ENCODE results near the gene PRRC2C. TPM values are rescaled to one million over a fixed set of nuclear protein-coding genes. Genes with fewer than 3 reads are reported as not detected.

The PRRC2C gene
- polyA plus RNA-seq, 1 donor from 2014 or later, result 42.4 TPM

GRCh38 chr1:171500803-171501202 is 15.5 kb downstream of the PRRC2C start:
- Histone ChIP-seq H3K9me2 (ENCODE audit: insufficient read depth, low read length) (no peaks in the 10 kb centered on the region), H3F3A (ENCODE audit: insufficient read depth, low read length, poor library complexity, severe bottlenecking) (no peaks in the 10 kb centered on the region), H3K27me3 (ENCODE audit: insufficient read depth, low read depth, low read length) (no peaks in the 10 kb centered on the region), H4K20me1 (ENCODE audit: insufficient read depth) (peaks cover 14% of the 10 kb centered on the region), H3K4me3 (ENCODE audit: low read length) (no peak overlapping the region), H3K9me3 (ENCODE audit: low read length) (no peaks in the 10 kb centered on the region), H3K36me3 (ENCODE audit: insufficient read depth, low read length) (no peaks in the 10 kb centered on the region), H3K4me2 (ENCODE audit: low read length) (no peak overlapping the region), H2AFZ (ENCODE audit: low read depth, low read length) (no peak overlapping the region), H3K27ac (ENCODE audit: low read length) (no peak overlapping the region), H3K79me2 (replicated peaks; ENCODE audit: insufficient read depth, low read length) (peaks cover 98% of the 10 kb centered on the region), H3K9ac (ENCODE audit: low read length) (no peak overlapping the region)
- TF ChIP-seq SMC3 (conservative IDR thresholded peaks at IDR 0.05; ENCODE audit: poor library complexity), result no peak
- no peak for TF ChIP-seq POLR2AphosphoS5 (IDR thresholded peaks at IDR 0.05)
- TF ChIP-seq MXI1 (conservative IDR thresholded peaks at IDR 0.05; ENCODE audit: poor library complexity, severe bottlenecking), result no peak
- no peak for TF ChIP-seq EZH2 (IDR thresholded peaks at IDR 0.05; ENCODE audit: borderline replicate concordance, insufficient read depth, low read length, poor library complexity, severe bottlenecking)
- TF ChIP-seq EP300 (conservative IDR thresholded peaks at IDR 0.05; ENCODE audit: poor library complexity, severe bottlenecking), result no peak
- TF ChIP-seq RAD21 (conservative IDR thresholded peaks at IDR 0.05), result no peak
- TF ChIP-seq REST (IDR thresholded peaks at IDR 0.05; ENCODE audit: borderline replicate concordance), result no peak
- no peak for TF ChIP-seq CTCF (IDR thresholded peaks at IDR 0.05; ENCODE audit: poor library complexity, severe bottlenecking)
- TF ChIP-seq TAF1 (IDR thresholded peaks at IDR 0.05; ENCODE audit: low read depth), result no peak

- Histone ChIP-seq H3K79me2 (replicated peaks; ENCODE audit: insufficient read depth, low read length) (peaks cover 98% of the 10 kb centered on the region), H3K4me3 (ENCODE audit: low read length) (no peak overlapping the region), H3K9me2 (ENCODE audit: insufficient read depth, low read length) (no peaks in the 10 kb centered on the region), H2AFZ (ENCODE audit: low read depth, low read length) (no peak overlapping the region), H4K20me1 (ENCODE audit: insufficient read depth) (peaks cover 15% of the 10 kb centered on the region), H3K4me2 (ENCODE audit: low read length) (no peak overlapping the region), H3K9me3 (ENCODE audit: low read length) (no peaks in the 10 kb centered on the region), H3K36me3 (ENCODE audit: insufficient read depth, low read length) (no peaks in the 10 kb centered on the region), H3K27me3 (ENCODE audit: insufficient read depth, low read depth, low read length) (no peaks in the 10 kb centered on the region), H3F3A (ENCODE audit: insufficient read depth, low read length, poor library complexity, severe bottlenecking) (no peaks in the 10 kb centered on the region), H3K9ac (ENCODE audit: low read length) (no peak overlapping the region), H3K27ac (ENCODE audit: low read length) (no peak overlapping the region)
- TF ChIP-seq MXI1 (conservative IDR thresholded peaks at IDR 0.05; ENCODE audit: poor library complexity, severe bottlenecking) (no peak), REST (IDR thresholded peaks at IDR 0.05; ENCODE audit: borderline replicate concordance) (no peak), SMC3 (conservative IDR thresholded peaks at IDR 0.05; ENCODE audit: poor library complexity) (no peak), TAF1 (IDR thresholded peaks at IDR 0.05; ENCODE audit: low read depth) (no peak), EP300 (conservative IDR thresholded peaks at IDR 0.05; ENCODE audit: poor library complexity, severe bottlenecking) (no peak), EZH2 (IDR thresholded peaks at IDR 0.05; ENCODE audit: borderline replicate concordance, insufficient read depth, low read length, poor library complexity, severe bottlenecking) (no peak), CTCF (IDR thresholded peaks at IDR 0.05; ENCODE audit: poor library complexity, severe bottlenecking) (no peak), POLR2AphosphoS5 (IDR thresholded peaks at IDR 0.05) (no peak), RAD21 (conservative IDR thresholded peaks at IDR 0.05) (no peak)
Measured at GRCh38 chr1:171501305-171502024, 16.1 kb downstream of the PRRC2C start.
